ENCODE results near the gene EPS15.

DNA sequence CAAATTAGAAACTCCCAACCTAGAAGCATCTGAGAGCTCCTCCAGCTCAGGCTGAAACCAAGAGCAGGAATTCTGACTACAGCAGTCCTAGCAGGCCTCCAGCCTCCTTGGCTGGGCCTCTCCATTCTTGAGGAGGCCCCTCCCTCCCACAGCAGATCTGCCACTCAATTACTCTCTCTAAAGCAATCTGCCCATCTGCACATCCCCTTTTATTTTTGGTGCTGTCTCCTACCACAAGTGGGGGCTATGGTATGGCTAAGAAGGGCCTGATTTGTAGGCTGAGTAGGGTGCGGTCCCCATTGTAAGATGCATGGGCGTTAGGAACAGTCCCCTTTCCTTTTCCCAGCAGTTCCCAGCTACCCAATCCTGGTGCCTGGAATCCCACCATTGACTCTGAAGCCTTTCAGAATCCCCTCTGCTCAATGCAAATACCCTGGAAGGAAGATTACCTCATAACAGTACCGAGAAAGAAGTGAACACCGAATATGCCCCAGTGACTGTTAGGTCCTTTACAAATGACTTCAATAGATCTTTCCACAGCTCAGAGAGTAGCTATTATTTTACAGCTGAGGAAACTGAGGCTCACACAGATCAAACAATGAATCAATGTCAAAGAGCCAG lies 177.1 kb downstream of the EPS15 start:
- TF ChIP-seq, protein P1, sequence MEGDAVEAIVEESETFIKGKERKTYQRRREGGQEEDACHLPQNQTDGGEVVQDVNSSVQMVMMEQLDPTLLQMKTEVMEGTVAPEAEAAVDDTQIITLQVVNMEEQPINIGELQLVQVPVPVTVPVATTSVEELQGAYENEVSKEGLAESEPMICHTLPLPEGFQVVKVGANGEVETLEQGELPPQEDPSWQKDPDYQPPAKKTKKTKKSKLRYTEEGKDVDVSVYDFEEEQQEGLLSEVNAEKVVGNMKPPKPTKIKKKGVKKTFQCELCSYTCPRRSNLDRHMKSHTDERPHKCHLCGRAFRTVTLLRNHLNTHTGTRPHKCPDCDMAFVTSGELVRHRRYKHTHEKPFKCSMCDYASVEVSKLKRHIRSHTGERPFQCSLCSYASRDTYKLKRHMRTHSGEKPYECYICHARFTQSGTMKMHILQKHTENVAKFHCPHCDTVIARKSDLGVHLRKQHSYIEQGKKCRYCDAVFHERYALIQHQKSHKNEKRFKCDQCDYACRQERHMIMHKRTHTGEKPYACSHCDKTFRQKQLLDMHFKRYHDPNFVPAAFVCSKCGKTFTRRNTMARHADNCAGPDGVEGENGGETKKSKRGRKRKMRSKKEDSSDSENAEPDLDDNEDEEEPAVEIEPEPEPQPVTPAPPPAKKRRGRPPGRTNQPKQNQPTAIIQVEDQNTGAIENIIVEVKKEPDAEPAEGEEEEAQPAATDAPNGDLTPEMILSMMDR (tag by site-specific recombination; IDR thresholded peaks at IDR 0.05) = peak; percentile 75
- TF ChIP-seq KLF1 (tag by site-specific recombination; IDR thresholded peaks at IDR 0.05) (no peak), YY2 (tag by site-specific recombination; IDR thresholded peaks at IDR 0.05) (no peak), ZNF830 (tag by site-specific recombination; IDR thresholded peaks at IDR 0.05; ENCODE audit: low read depth) (no peak), ZNF324 (tag by site-specific recombination; IDR thresholded peaks at IDR 0.05) (no peak), ZNF501 (tag by site-specific recombination; IDR thresholded peaks at IDR 0.05) (no peak), ZNF266 (tag by site-specific recombination; IDR thresholded peaks at IDR 0.05; ENCODE audit: low read depth) (no peak), SP3 (tag by site-specific recombination; IDR thresholded peaks at IDR 0.05) (no peak), ZNF777 (tag by site-specific recombination; IDR thresholded peaks at IDR 0.05; ENCODE audit: borderline replicate concordance) (no peak), TCF7L2 (IDR thresholded peaks at IDR 0.05; ENCODE audit: borderline replicate concordance, low read depth, low read length) (no peak), ZNF426 (tag by site-specific recombination; IDR thresholded peaks at IDR 0.05) (no peak), ZNF404 (tag by site-specific recombination; IDR thresholded peaks at IDR 0.05) (no peak), KLF7 (tag by site-specific recombination; IDR thresholded peaks at IDR 0.05; ENCODE audit: borderline replicate concordance) (no peak)
